Adrenal gland (tissue), 5 donors: ENCODE measurements around the gene PSORS1C1.

Experiments
- CTCF ChIP-seq, 6 experiments: fragments of 450-650 bp in 4 of 6; fragments of 200-600 bp in 2 of 6; sonication (generic) in 1 of 6; IDR thresholded peaks; 1 replicate in 5 of 6; 2 replicates in 1 of 6; pipeline versions ENCODE4 v1.5.1 to v1.8.0; 2016 to 2021; ENCODE audit warnings: antibody characterized with exemption in 6 of 6, mild to moderate bottlenecking in 2 of 6, moderate library complexity in 1 of 6
- POLR2A ChIP-seq, 2 donors: fragments of 450-650 bp; IDR thresholded peaks; one replicate each; pipeline ENCODE4 v1.6.1; 2017; ENCODE audit warnings: antibody characterized with exemption in 2 of 2, mild to moderate bottlenecking in 2 of 2, moderate library complexity in 1 of 2
- donor health status: DM: no; HTN: no; CAD: no.

DNA sequence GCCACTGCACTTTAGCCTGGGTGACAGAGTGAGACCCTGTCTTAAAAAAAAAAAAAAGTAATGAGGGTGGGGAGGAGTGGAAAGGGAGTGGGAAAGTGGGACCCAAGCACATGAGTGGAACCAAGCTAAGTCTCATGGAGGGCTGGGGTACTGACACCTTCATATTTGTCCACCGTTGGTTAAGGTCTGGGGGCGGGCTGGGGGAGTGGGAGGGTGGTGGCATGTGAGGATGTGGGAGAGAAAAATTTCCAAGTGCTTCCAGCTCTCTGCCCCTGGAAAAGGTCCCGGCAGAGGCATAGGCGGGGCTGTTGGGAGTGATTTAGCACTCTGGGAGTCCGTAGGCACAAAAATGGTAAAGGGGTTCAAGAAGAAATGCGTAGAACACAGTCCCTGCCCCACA, 18.2 kb downstream of the PSORS1C1 start:
- TF ChIP-seq CTCF (IDR thresholded peaks at IDR 0.05), result no peak
- no peak for TF ChIP-seq POLR2A (IDR thresholded peaks at IDR 0.05)
